ENCODE measurements around the gene CYTH3. TPM values are rescaled to one million over a fixed set of nuclear protein-coding genes. Genes with fewer than 3 reads are reported as not detected.

The CYTH3 gene
- total RNA-seq, 1 donor from 2014 or later: 20.1 TPM

DNA sequence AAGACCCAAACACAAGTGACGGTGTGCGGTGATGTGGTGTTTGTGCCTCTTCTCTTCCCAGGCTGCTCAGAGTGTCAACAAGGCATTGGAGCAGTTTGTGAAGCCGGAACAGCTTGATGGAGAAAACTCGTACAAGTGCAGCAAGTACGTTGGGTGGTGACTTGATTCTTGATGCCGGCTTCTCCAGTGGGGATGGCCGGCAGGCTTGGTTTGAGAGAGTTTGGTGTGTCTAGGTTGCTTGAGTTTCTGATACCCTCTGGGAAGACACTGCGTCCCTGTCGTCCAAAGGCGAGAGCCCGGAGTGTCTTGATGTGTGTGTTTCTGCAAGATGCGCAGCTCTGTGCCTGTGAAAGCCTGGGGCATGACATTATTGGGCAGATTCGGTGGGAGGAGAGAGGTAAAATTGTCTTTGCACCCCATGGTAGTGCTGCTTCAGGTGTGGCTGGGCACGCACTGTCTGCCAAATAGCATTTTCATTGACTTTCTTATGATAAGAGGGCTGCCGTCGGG lies 129.5 kb downstream of the CYTH3 start:
- H3K36me3 Mint-ChIP-seq (ENCODE audit: unreplicated experiment): no peaks in the 10 kb centered on the region
- no peak overlapping the region for H3K4me3 Mint-ChIP-seq (ENCODE audit: unreplicated experiment)
- H3K4me1 Mint-ChIP-seq (ENCODE audit: low read depth, unreplicated experiment): no peaks in the 10 kb centered on the region
- TF ChIP-seq, protein P1, sequence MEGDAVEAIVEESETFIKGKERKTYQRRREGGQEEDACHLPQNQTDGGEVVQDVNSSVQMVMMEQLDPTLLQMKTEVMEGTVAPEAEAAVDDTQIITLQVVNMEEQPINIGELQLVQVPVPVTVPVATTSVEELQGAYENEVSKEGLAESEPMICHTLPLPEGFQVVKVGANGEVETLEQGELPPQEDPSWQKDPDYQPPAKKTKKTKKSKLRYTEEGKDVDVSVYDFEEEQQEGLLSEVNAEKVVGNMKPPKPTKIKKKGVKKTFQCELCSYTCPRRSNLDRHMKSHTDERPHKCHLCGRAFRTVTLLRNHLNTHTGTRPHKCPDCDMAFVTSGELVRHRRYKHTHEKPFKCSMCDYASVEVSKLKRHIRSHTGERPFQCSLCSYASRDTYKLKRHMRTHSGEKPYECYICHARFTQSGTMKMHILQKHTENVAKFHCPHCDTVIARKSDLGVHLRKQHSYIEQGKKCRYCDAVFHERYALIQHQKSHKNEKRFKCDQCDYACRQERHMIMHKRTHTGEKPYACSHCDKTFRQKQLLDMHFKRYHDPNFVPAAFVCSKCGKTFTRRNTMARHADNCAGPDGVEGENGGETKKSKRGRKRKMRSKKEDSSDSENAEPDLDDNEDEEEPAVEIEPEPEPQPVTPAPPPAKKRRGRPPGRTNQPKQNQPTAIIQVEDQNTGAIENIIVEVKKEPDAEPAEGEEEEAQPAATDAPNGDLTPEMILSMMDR (IDR thresholded peaks at IDR 0.05; ENCODE audit: partially characterized antibody, unreplicated experiment): no peak
- H3K27me3 Mint-ChIP-seq (ENCODE audit: unreplicated experiment): no peaks in the 10 kb centered on the region
- no peak for DNase-seq
- H3K27ac Mint-ChIP-seq (ENCODE audit: unreplicated experiment): no peak overlapping the region
- H3K9me3 Mint-ChIP-seq (ENCODE audit: unreplicated experiment): no peaks in the 10 kb centered on the region

- Mint-ChIP-seq H3K36me3 (ENCODE audit: unreplicated experiment) (no peaks in the 10 kb centered on the region), H3K4me3 (ENCODE audit: unreplicated experiment) (no peak overlapping the region), H3K27me3 (ENCODE audit: unreplicated experiment) (peaks cover 3% of the 10 kb centered on the region), H3K4me1 (ENCODE audit: low read depth, unreplicated experiment) (no peaks in the 10 kb centered on the region), H3K27ac (ENCODE audit: unreplicated experiment) (no peak overlapping the region), H3K9me3 (ENCODE audit: unreplicated experiment) (no peaks in the 10 kb centered on the region)
- DNase-seq: no peak
- TF ChIP-seq, protein P1 (IDR thresholded peaks at IDR 0.05; ENCODE audit: partially characterized antibody, unreplicated experiment): no peak
Observed at GRCh38 chr7:6139189-6139996, 133.0 kb downstream of the CYTH3 start.

DNA sequence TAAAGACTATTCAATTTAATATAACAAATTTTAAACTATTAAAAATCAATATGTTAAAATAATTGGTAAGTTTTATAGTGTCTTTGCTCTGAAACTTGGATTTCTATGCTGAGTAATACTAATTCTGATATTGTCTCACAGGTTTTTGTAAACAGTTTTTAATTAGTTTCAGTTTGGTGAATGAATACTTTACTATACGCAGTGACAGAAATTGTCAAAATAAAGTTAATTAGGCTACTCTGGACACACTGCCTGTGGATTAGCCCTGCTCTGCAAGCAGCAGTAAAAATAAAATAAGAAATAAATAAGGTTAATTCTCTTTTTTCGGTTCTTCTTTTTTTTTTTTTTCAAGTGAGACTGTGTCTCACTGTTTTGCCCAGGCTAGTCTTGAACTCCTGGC lies 135.9 kb downstream of the CYTH3 start:
- Mint-ChIP-seq H3K4me1 (ENCODE audit: low read depth, unreplicated experiment) (no peaks in the 10 kb centered on the region), H3K4me3 (ENCODE audit: unreplicated experiment) (no peak overlapping the region), H3K9me3 (ENCODE audit: unreplicated experiment) (peaks cover 1% of the 10 kb centered on the region), H3K27ac (ENCODE audit: unreplicated experiment) (no peak overlapping the region), H3K36me3 (ENCODE audit: unreplicated experiment) (peaks cover 10% of the 10 kb centered on the region), H3K27me3 (ENCODE audit: unreplicated experiment) (peaks cover 3% of the 10 kb centered on the region)
- DNase-seq: no peak
- TF ChIP-seq, protein P1 (IDR thresholded peaks at IDR 0.05; ENCODE audit: partially characterized antibody, unreplicated experiment): no peak

DNA sequence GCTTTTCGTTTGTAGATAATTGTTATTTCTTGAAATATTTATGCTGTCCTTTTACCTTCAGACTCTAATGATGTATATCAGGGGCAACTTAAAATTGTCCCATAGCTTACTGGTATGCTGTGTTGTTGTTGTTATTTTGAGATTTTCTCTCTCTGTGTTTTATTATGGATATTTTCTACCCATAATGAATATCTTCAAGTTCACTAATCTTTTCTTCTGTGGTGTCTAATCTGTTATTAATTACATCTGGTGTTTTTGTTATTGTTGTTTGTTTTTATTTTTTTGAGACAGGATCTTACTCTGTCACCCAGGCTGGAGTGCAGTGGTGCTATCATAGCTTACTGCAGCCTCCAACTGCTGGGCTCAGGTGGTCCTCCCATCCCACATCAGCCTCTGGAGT lies 139.2 kb downstream of the CYTH3 start:
- TF ChIP-seq, protein P1 (IDR thresholded peaks at IDR 0.05; ENCODE audit: partially characterized antibody, unreplicated experiment): no peak
- H3K4me3 Mint-ChIP-seq (ENCODE audit: unreplicated experiment): no peak overlapping the region
- no peak for DNase-seq
- peaks cover 4% of the 10 kb centered on the region for H3K27me3 Mint-ChIP-seq (ENCODE audit: unreplicated experiment)
- peaks cover 10% of the 10 kb centered on the region for H3K36me3 Mint-ChIP-seq (ENCODE audit: unreplicated experiment)
- peaks cover 1% of the 10 kb centered on the region for H3K9me3 Mint-ChIP-seq (ENCODE audit: unreplicated experiment)
- H3K4me1 Mint-ChIP-seq (ENCODE audit: low read depth, unreplicated experiment): no peaks in the 10 kb centered on the region
- H3K27ac Mint-ChIP-seq (ENCODE audit: unreplicated experiment): no peak overlapping the region

DNA sequence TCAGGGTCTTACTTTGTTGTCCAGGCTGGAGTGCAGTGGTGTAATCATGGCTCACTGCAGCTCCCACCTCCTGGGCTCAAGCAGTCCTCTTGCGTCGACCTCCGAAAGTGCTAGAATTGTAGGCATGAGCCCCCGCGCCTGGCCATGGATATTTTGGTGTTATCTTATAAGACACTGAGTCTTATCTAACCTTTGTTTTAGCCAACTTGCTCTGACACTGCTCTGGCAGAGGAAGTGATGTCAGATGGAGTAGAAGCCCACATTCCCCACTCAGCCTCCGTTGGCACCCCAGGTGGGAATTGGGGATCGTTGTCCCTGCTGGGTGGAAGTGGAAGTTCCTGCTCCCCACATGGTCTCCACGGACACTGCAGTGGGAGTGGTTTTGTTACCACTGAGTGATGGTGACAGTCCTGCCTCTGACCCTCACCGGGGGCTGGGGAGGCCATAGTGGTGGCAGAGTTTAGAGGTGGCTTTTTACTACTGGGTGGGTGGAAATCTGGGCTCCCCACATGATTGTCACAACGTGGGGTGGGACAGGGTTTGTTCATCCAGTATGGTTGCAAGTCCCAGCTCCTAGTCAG lies 142.3 kb downstream of the CYTH3 start:
- no peak overlapping the region for H3K27ac Mint-ChIP-seq (ENCODE audit: unreplicated experiment)
- no peak overlapping the region for H3K4me3 Mint-ChIP-seq (ENCODE audit: unreplicated experiment)
- peaks cover 10% of the 10 kb centered on the region for H3K36me3 Mint-ChIP-seq (ENCODE audit: unreplicated experiment)
- no peak for DNase-seq
- TF ChIP-seq, protein P1 (IDR thresholded peaks at IDR 0.05; ENCODE audit: partially characterized antibody, unreplicated experiment): no peak
- H3K9me3 Mint-ChIP-seq (ENCODE audit: unreplicated experiment): peaks cover 1% of the 10 kb centered on the region
- peaks cover 2% of the 10 kb centered on the region for H3K4me1 Mint-ChIP-seq (ENCODE audit: low read depth, unreplicated experiment)
- H3K27me3 Mint-ChIP-seq (ENCODE audit: unreplicated experiment): peaks cover 4% of the 10 kb centered on the region

Measured in glutamatergic neuron (in vitro differentiated cells).